ENCODE results near the gene GCK.
A peak's percentile ranks its signal among the peaks of the same experiment; 100 is the strongest.

Gene GCK

DNA sequence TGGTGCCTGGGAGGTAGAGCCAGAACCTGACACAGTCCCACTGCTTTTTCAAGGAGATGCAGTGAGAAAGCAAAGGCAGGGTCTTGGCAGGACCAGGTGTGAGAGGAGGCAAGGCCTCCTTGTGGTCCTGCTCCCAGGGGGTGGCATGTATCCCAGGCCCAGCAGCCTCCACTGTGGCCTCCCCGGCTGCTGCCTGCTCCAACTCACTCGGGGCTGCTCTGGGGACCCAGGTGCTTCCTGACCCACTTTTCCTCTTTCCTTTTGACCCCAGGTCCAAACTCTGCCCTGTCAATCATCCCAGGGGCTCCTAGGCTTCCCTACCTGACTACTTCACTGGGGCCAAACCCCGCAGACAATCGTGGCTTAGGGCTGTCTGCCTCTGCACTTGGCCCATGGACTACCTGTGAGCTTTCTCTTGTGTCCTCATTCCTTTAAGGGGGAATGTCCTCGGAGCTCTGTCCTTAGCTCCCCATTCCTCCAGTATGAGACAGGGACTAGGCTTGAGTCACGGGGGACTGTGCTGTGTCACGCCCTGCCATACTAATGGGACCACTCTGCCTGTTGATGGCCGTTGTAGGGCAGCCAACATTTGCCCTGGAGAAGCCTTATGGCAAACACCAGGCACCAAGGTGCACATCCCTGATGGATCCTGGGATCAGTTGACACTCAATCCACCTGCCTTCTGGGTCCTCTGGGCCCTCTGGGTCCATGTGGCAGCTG, 86.2 kb downstream of the GCK start:
- DNase-seq: no peak

GRCh38 chr7:44101966-44102845, 87.0 kb downstream of the GCK start:
- DNase-seq: peak; percentile 50

- DNase-seq: no peak
Observed at GRCh38 chr7:44101303-44101965, 87.8 kb downstream of the GCK start.

DNA sequence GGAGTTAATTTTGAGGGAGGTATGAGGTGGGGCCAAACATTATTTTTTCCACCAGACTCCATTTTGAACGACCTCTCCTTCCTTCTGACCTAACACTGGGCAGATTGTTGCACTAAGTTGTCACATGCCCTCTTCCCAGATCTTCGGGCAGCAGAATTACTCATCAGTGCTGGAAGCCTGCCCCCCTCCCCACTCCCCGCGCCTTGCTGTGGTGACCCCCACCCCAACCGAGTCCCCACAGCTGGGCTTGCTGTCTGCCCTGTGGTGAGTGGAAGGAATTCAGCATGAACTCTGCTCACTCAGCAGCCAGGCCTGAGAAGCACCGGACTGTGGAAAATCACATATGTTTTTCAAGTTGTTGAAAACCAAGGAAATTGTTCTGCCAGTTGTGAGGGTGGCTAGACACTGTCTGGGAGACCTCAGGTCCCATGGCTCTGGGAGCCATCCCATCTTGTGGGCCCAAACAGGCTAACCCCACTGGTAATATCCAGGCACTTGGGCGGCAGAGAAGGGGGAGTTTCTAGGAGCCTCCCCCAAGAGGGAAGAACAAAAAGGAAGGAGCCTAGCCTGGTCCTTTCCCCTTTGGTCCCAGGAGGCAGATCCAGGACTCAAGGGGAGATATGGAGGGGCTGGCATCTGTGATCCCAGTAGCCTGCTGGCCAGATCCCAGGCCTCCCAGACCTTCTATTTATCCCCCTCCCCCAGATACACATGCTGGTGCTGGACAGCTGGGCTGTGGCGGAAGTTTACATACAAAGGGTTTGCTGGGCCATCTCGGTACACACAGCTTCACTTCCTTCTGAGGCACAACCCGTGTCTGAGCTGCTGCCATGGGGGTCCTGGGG, 88.6 kb downstream of the GCK start:
- DNase-seq: peak; percentile 76

DNA sequence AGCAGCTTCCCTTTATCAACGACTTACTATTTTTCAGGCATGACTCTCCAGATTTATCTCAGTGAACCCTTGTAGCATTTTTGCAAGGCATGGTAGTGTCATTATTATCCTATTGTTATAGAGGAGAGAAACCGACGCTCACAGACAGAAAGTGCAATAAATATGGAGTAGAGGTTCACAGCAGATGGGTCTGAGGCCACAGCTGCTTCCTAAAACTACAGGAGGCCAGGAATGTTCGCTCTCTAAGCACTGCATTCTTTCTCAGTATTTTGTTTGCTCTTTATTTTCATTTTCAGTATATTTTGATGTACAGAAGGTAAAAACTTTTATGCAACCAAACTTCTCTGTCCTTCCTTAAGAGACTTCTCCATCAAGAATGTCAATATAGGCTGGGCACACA, 89.6 kb downstream of the GCK start:
- DNase-seq: no peak

DNA sequence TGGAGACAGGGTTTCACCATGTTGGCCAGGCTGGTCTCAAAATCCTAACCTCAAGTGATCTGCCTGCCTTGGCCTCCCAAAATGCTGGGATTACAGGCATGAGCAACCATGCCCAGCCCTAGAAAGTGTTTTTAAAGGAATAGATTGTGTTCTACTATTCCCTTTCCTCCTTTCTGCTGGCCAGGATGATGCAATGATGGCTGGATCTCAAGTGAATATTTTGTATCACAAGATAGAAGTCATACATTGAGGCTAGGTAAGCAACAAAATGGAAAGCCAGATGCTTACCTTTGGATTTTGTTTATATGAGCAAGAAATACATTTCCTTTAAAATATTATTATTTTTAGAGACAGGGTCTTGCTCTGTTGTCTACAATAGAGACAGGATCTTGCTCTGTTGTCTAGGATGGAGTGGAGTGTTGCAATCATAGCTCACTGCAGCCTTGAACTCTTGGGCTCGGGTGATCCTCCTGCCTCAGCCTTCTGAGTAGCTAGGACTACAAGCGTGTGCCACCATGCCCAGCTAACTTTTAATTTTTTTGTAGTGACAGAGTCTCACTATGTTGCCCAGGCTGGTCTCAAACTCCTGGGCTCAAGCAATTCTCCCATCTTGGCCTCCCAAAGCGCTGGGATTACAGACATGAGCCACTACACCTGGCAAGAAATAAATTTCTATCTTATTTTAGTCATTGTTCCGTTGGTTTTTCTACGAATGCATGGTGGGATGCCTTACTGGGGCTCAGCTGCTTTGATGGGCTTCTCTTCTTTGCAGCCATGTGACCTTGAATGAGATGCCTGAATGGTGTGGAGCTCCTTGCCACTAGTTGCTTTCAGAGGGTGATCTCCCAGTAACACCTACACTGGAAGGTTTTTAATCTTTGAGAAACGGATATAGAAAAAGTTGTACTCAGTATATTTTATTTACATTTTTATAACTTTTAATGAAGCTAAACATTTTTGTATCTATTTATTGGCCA, 90.9 kb downstream of the GCK start:
- no peak for DNase-seq

GRCh38 chr7:44097064-44097932, 91.9 kb downstream of the GCK start:
- no peak for DNase-seq

DNA sequence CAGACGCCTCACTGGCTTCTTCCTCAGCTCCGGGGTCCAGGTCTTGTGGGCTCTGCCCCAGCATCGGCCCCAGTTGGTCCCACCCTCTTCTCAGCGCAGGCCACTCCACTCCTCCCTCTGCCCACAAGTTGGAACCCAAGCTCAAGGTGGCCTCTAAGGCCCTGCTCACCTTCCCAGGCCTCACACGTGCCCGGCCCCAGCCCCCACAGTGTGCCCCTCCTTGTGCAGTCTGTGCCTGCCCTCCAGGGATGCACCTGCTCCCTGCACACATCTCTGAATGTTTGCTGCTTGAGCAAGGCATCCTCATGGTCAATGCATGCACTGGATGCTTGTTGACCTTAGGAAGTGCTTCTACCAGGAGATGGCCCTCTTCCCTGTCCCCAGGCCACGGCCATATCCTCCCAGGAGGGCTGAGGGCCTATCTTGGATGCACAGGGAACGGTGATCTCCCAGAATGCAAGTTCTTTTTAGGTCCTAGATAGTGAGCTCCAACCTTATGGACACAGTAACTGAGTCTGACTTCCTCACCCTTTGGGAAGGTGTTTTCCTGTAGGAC, 92.8 kb downstream of the GCK start:
- DNase-seq: no peak

DNA sequence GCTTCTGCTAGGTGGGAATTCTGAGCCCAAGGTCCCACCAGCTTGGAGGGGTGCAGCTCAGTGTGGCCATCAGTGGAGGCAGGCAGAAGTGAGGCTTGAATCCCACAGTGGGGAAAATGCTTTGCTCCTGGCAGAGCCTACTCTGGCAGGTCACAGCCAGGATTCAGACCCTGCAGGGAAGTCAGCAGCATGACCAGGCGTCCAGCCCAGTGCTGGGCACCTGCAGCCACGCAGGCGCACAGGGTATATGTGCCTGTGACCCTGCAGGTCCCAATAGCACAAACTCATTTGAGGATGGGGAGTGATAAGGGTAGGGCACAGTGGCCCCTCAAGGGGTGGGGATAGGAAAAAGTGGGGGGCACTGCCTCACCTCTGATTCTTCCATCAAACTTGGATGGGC, 93.5 kb downstream of the GCK start:
- no peak for DNase-seq

- no peak for DNase-seq
Observed at GRCh38 chr7:44094883-44095592, 94.2 kb downstream of the GCK start.

- DNase-seq: no peak
Observed at GRCh38 chr7:44094365-44094764, 94.9 kb downstream of the GCK start.

Measured in kidney glomerular epithelial cell (primary cell).